Right renal cortex interstitium (tissue), 3 donors: ENCODE measurements around the gene PSMA7. TPM values are rescaled to one million over a fixed set of nuclear protein-coding genes. Genes with fewer than 3 reads are reported as not detected.

Experiments used
- DNase-seq, 3 donors: peaks; one replicate each; pipeline ENCODE4 v3.0.0-alpha.2; 2013; ENCODE audit warnings: low read depth in 3 of 3, low spot score in 2 of 3
- polyA plus RNA-seq, 3 donors: library from polyadenylated mRNA; unstranded; fragments of 120-200 nt; gene quantifications; one replicate each; pipeline ENCODE4 v1.2.1, GENCODE V29; 2013; ENCODE audit not compliant: insufficient read length in 3 of 3

The PSMA7 gene
- polyA plus RNA-seq, 3 donors = 169 to 200 (median 192) TPM

DNA sequence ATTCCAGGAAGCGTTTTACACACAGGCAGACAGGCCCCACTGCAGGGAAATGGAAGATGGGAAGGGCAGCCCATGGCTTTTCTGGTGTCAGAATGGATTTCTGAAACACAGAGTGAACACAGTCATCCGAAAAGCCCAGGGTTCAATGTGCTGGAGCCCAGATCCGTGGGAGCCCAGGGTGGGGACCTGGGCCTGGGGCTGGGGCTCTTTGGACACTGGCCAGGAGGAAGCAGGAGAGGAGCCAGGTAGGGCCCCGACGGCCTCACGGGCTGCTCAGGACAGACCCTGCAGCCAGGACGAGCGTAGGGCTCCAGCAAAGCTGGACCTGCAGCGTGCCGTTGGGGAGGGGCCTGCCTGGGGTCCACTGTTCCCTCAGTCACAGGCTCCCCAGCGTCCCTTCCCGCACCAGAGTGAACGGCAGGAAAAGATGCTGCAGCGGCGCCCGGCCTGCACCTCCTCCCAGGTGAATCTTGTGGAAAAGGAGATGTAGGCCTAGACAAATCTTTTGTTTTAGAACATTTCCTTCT lies 45.2 kb downstream of the PSMA7 start:
- DNase-seq = no peak

DNA sequence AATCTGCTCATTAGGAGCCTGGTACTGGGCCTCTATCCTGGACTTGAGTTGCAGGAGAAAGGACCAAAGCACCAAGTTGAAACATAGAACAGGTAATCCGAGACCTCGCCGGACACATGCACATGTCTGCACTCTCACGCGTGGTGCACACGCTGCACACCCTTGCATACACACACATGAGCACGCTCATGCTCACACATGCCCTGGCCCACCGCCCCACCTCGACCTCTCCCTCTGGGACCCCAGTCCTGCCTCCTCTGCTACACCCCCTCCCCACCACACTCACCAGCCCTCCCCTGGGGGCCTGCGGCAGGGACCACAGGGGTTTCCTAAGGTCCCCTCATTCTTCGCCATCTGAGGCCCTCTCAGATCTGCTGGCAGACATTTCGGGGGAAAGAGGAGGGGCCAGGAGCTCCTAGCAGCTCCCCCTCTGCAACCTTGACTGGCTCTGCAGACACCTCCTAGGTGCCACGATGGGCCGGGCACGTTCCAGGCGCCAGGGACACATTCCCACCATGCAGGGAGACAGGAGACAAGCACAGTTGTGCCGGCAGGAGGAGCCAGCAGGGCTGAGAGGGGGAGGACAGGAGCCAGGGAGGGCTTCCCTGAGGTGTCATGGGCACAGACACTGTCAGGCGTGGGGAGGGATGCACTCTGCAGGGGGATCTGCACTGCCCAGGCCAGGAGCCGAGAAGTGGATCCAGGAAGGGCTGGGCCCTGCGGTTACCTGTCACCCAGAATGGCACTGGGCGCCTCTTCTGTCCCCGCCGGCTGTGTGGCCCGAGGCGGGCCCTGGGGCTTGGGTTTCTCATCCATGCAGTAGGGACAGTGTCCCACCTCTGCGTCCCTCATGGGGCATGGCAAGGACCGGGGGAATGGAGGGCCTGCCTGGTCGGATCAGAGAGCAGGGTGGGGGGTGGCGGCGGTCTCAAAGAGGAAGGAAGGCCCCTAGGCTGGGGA lies 46.5 kb downstream of the PSMA7 start:
- no peak for DNase-seq

DNA sequence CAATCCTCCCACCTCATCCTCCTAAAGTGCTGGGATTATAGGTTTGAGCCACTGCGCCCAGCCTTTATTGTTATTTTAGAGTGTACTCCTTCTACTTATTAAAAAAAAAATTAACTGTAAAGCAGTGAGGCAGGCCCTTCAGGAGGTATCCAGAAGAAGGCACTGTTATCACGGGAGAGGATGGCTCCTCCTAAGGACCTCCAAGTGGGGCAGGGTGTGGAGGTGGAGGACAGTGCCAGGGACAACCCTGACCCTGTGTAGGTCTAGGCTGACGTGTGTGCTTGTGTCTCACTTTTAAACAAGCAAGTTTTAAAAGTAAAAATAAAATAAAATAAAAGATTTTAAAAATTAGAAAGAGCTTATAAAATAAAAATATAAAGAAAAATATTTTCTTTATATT lies 53.8 kb downstream of the PSMA7 start:
- DNase-seq = no peak

DNA sequence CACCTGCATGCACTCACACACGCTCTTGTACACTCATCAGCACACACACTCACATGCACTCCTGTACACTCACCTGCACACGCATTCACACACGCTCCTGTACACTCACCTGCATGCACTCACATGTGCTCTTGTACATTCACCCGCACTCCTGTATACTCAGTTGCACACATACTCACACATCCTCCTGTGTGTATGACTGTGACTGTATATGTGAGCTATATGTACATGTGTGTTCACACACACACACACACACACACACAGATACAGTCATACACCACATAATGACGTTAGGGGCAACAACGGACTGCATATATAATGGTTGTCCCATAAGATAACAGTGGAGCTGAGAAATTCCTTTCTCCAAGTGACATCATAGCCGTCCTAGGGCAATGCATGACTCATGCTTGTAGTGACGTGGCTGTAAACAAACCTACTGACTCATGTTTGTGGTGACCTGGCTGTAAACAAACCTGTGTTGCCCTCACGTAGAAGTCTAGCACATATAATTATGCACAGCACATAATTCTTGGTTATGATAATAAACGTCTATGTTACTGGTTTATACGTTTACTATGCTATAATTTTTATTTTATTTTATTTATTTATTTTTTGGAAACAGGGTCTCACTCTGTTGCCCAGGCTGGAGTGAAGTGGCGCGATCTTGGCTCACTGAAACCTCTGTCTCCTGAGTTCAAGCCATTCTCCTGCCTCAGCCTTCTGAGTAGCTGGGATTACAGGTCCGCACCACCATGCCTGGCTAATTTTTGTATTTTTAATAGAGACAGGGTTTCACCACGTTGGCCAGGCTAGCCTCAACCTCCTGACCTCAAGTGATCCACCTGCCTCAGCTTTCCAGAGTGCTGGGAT lies 54.7 kb downstream of the PSMA7 start:
- DNase-seq = no peak

DNA sequence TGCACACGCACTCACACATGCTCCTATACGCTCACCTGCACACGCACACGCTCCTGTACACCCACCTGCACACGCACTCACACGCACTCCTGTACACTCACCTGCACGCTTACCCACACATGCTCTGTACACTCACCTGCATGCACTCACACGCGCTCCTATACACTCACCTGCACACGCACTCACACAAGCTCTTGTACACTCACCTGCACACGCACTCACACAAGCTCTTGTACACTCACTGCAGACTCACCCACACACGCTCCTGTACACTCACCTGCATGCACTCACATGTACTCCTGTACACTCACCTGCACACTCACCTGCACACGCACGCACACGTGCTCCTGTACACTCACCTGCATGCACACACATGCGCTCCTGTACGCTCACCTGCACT lies 55.6 kb downstream of the PSMA7 start:
- no peak for DNase-seq

DNA sequence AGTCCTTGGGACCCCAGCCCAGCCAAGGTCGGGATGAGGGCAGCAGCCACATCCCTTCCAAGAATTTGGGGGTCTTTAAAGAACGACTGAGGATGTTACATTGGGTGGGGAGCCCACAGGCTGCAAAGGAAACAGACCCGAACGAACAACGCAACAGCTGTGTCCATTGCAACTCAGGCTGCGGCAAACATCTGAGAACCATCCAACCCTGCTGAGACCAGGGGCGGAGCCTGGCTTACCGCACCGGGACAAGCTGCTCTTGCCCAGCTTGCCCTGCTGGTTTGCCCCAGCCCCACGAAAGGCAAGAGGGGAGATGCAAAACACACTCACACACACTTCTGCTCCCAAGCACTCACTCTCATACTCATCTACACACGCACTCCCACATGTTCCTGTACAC lies 56.0 kb downstream of the PSMA7 start:
- no peak for DNase-seq

Other genes with a start within 250 kb of the PSMA7 start
- 10 to 100 TPM; 14.1 to 16.1 (median 14.8) TPM for gene TAF4, start 77.5 kb downstream of the PSMA7 start, polyA plus RNA-seq
- gene LSM14B, start 20.9 kb downstream of the PSMA7 start, polyA plus RNA-seq = 10 to 100 TPM; 50.2 to 52.9 (median 50.5) TPM
- 10 to 100 TPM; 16.3 to 19.0 (median 18.0) TPM for gene SS18L1, start 375 bp upstream of the PSMA7 start, polyA plus RNA-seq
- 10 to 100 TPM; 26.3 to 35.4 (median 28.2) TPM for gene MTG2, start 39.6 kb upstream of the PSMA7 start, polyA plus RNA-seq
- under 1 TPM in 1 of 3 donors, not detected in 2; 0.04 TPM for gene HRH3, start 76.9 kb upstream of the PSMA7 start, polyA plus RNA-seq
- gene OSBPL2, start 95.1 kb upstream of the PSMA7 start, polyA plus RNA-seq = 10 to 100 TPM; 27.8 to 31.3 (median 30.4) TPM
- 10 to 100 TPM; 38.7 to 47.7 (median 44.9) TPM for gene ADRM1, start 159.6 kb upstream of the PSMA7 start, polyA plus RNA-seq
- 10 to 100 TPM; 72.5 to 82.7 (median 79.9) TPM for gene LAMA5, start 223.9 kb upstream of the PSMA7 start, polyA plus RNA-seq
- gene RPS21, start 243.7 kb upstream of the PSMA7 start, polyA plus RNA-seq = 100 to 1,000 TPM; 745 to 942 (median 879) TPM